WTC11 (cell line): Measurements from ENCODE around the gene COL5A1. TPM values are rescaled to one million over a fixed set of nuclear protein-coding genes. Genes with fewer than 3 reads are reported as not detected.

Experiments
- ATAC-seq: fragments of 200-7000 bp; cut with Tn5 transposase; 2 replicates; pipeline ENCODE4 v1.10.0; 2021; ENCODE audit warnings: mild to moderate bottlenecking, moderate library complexity
- CTCF ChIA-PET: fragments of 300-600 bp; sonication (Branson Sonifier 250); formaldehyde crosslinking; loops from one replicate; lab custom pipeline; 2021; ENCODE audit warnings: antibody characterized with exemption; lab: Charles Lee
- POLR2A ChIA-PET: fragments of 350-600 bp; sonication (Branson Sonifier 250); formaldehyde crosslinking; loops from one replicate; lab custom pipeline; 2021; ENCODE audit warnings: antibody characterized with exemption; lab: Charles Lee
- DNase-seq: peaks from one replicate; pipeline ENCODE4 v3.0.0; 2021; ENCODE audit warnings: low spot score
- H3K27ac Mint-ChIP-seq: 2 replicates; pipeline ENCODE4 v1.8.0; 2021; ENCODE audit warnings: mixed read lengths
- H3K27me3 Mint-ChIP-seq: 2 replicates; pipeline ENCODE4 v1.8.0; 2021; ENCODE audit warnings: low read depth, mild to moderate bottlenecking, moderate library complexity, mixed read lengths
- H3K36me3 Mint-ChIP-seq: 2 replicates; pipeline ENCODE4 v1.8.0; 2021; ENCODE audit warnings: mixed read lengths
- H3K4me1 Mint-ChIP-seq: 2 replicates; pipeline ENCODE4 v1.8.0; 2022; ENCODE audit warnings: mixed read lengths
- H3K4me3 Mint-ChIP-seq: 2 replicates; pipeline ENCODE4 v1.8.0; 2021; ENCODE audit warnings: mild to moderate bottlenecking, moderate library complexity, mixed read lengths
- H3K9me3 Mint-ChIP-seq: 2 replicates; pipeline ENCODE4 v1.8.0; 2021; ENCODE audit warnings: mixed read lengths
- CREB1 ChIP-seq: sonication (generic); formaldehyde crosslinking; IDR thresholded peaks from 2 replicates; pipeline ENCODE4 v1.8.0; 2023; ENCODE audit warnings: mild to moderate bottlenecking, missing genetic modification reagents
- FOXP1 ChIP-seq: sonication (generic); formaldehyde crosslinking; IDR thresholded peaks from 2 replicates; pipeline ENCODE4 v1.8.0; 2022; ENCODE audit warnings: missing genetic modification reagents, mild to moderate bottlenecking, moderate library complexity, borderline replicate concordance
- MXD4 ChIP-seq: fragments of 250-450 bp; sonication (Bioruptor Pico); IDR thresholded peaks from 2 replicates; pipeline ENCODE4 v1.8.0; 2021; ENCODE audit warnings: mild to moderate bottlenecking, moderate library complexity, borderline replicate concordance
- NFATC4 ChIP-seq: fragments of 250-450 bp; sonication (Bioruptor Pico); IDR thresholded peaks from 2 replicates; pipeline ENCODE4 v1.9.0; 2021; ENCODE audit warnings: mild to moderate bottlenecking
- PRRX2 ChIP-seq: fragments of 250-450 bp; sonication (Bioruptor Pico); IDR thresholded peaks from 2 replicates; pipeline ENCODE4 v1.8.0; 2021; ENCODE audit warnings: mild to moderate bottlenecking
- SMAD4 ChIP-seq: sonication (generic); formaldehyde crosslinking; IDR thresholded peaks from 2 replicates; pipeline ENCODE4 v1.8.0; 2022; ENCODE audit warnings: mild to moderate bottlenecking, missing genetic modification reagents
- TCF7 ChIP-seq: sonication (generic); formaldehyde crosslinking; IDR thresholded peaks from 2 replicates; pipeline ENCODE4 v1.8.0; 2022; ENCODE audit warnings: mild to moderate bottlenecking, low read depth, missing genetic modification reagents, moderate library complexity
- TEAD4 ChIP-seq: sonication (generic); formaldehyde crosslinking; IDR thresholded peaks from 2 replicates; pipeline ENCODE4 v1.8.0; 2022; ENCODE audit warnings: mild to moderate bottlenecking, missing genetic modification reagents
- USF2 ChIP-seq: sonication (generic); formaldehyde crosslinking; IDR thresholded peaks from 2 replicates; pipeline ENCODE4 v1.8.1; 2023; ENCODE audit warnings: mild to moderate bottlenecking, missing genetic modification reagents, moderate library complexity
- ZNF121 ChIP-seq: sonication (generic); formaldehyde crosslinking; IDR thresholded peaks from 2 replicates; pipeline ENCODE4 v1.8.0; 2023; ENCODE audit warnings: missing genetic modification reagents
- ZNF138 ChIP-seq: sonication (generic); formaldehyde crosslinking; conservative IDR thresholded peaks from 2 replicates; pipeline ENCODE4 v1.8.1; 2022; ENCODE audit warnings: mild to moderate bottlenecking, moderate library complexity, missing genetic modification reagents
- ZNF263 ChIP-seq: sonication (generic); formaldehyde crosslinking; IDR thresholded peaks from 2 replicates; pipeline ENCODE4 v1.8.1; 2022; ENCODE audit warnings: low read depth, mild to moderate bottlenecking, moderate library complexity, missing genetic modification reagents
- total RNA-seq: library from RNA; stranded (reverse); gene quantifications from 3 replicates; pipeline ENCODE4 v1.2.3, GENCODE V29; 2021
- TF ChIP-seq, protein P1 (sequence below): sonication (generic); formaldehyde crosslinking; IDR thresholded peaks from 2 replicates; pipeline ENCODE4 v1.8.1; 2022; ENCODE audit warnings: low read depth, mild to moderate bottlenecking, moderate library complexity, missing genetic modification reagents, borderline replicate concordance
- TF ChIP-seq, protein P2 (sequence below): sonication (generic); formaldehyde crosslinking; IDR thresholded peaks from 2 replicates; pipeline ENCODE4 v1.8.1; 2023; ENCODE audit warnings: mild to moderate bottlenecking, moderate library complexity, missing genetic modification reagents
- TF ChIP-seq, protein P3 (sequence below): sonication (generic); formaldehyde crosslinking; IDR thresholded peaks from 2 replicates; pipeline ENCODE4 v1.8.0; 2023; ENCODE audit warnings: mild to moderate bottlenecking, missing genetic modification reagents
- TF ChIP-seq, protein P4 (sequence below): sonication (generic); formaldehyde crosslinking; IDR thresholded peaks from 2 replicates; pipeline ENCODE4 v1.8.0; 2022; ENCODE audit warnings: mild to moderate bottlenecking, missing genetic modification reagents
- TF ChIP-seq, protein P5 (sequence below): sonication (generic); formaldehyde crosslinking; conservative IDR thresholded peaks from 2 replicates; pipeline ENCODE4 v1.8.1; 2023; ENCODE audit warnings: mild to moderate bottlenecking, low read depth, missing genetic modification reagents, moderate library complexity

COL5A1 gene
- total RNA-seq, 1 experiment from 2014 or later, result 13.5 TPM

GRCh38 chr9:134679616-134680392 lies 38.2 kb downstream of the COL5A1 start:
- CTCF ChIA-PET, result interaction anchor here (1.0 to 1.2 kb wide), 2 partner anchors 9 to 10 kb away, joined by 3 to 5 read pairs; no protein-coding TSS in a partner anchor
- TF ChIP-seq FOXP1 (CRISPR knock-in tag) (no peak), CREB1 (CRISPR knock-in tag) (no peak), ZNF121 (no peak), TEAD4 (no peak), SMAD4 (CRISPR knock-in tag) (no peak), TCF7 (CRISPR knock-in tag) (no peak), USF2 (CRISPR knock-in tag) (no peak), MXD4 (CRISPR knock-in tag) (no peak), NFATC4 (CRISPR knock-in tag) (no peak), ZNF138 (CRISPR knock-in tag) (no peak), ZNF263 (CRISPR knock-in tag) (no peak), PRRX2 (no peak)
- TF ChIP-seq, protein P1, sequence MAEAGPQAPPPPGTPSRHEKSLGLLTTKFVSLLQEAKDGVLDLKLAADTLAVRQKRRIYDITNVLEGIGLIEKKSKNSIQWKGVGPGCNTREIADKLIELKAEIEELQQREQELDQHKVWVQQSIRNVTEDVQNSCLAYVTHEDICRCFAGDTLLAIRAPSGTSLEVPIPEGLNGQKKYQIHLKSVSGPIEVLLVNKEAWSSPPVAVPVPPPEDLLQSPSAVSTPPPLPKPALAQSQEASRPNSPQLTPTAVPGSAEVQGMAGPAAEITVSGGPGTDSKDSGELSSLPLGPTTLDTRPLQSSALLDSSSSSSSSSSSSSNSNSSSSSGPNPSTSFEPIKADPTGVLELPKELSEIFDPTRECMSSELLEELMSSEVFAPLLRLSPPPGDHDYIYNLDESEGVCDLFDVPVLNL, result no peak
- TF ChIP-seq, protein P2, sequence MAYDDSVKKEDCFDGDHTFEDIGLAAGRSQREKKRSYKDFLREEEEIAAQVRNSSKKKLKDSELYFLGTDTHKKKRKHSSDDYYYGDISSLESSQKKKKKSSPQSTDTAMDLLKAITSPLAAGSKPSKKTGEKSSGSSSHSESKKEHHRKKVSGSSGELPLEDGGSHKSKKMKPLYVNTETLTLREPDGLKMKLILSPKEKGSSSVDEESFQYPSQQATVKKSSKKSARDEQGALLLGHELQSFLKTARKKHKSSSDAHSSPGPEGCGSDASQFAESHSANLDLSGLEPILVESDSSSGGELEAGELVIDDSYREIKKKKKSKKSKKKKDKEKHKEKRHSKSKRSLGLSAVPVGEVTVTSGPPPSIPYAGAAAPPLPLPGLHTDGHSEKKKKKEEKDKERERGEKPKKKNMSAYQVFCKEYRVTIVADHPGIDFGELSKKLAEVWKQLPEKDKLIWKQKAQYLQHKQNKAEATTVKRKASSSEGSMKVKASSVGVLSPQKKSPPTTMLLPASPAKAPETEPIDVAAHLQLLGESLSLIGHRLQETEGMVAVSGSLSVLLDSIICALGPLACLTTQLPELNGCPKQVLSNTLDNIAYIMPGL (CRISPR knock-in tag), result no peak
- TF ChIP-seq, protein P3, sequence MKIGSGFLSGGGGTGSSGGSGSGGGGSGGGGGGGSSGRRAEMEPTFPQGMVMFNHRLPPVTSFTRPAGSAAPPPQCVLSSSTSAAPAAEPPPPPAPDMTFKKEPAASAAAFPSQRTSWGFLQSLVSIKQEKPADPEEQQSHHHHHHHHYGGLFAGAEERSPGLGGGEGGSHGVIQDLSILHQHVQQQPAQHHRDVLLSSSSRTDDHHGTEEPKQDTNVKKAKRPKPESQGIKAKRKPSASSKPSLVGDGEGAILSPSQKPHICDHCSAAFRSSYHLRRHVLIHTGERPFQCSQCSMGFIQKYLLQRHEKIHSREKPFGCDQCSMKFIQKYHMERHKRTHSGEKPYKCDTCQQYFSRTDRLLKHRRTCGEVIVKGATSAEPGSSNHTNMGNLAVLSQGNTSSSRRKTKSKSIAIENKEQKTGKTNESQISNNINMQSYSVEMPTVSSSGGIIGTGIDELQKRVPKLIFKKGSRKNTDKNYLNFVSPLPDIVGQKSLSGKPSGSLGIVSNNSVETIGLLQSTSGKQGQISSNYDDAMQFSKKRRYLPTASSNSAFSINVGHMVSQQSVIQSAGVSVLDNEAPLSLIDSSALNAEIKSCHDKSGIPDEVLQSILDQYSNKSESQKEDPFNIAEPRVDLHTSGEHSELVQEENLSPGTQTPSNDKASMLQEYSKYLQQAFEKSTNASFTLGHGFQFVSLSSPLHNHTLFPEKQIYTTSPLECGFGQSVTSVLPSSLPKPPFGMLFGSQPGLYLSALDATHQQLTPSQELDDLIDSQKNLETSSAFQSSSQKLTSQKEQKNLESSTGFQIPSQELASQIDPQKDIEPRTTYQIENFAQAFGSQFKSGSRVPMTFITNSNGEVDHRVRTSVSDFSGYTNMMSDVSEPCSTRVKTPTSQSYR, result no peak
- TF ChIP-seq, protein P4, sequence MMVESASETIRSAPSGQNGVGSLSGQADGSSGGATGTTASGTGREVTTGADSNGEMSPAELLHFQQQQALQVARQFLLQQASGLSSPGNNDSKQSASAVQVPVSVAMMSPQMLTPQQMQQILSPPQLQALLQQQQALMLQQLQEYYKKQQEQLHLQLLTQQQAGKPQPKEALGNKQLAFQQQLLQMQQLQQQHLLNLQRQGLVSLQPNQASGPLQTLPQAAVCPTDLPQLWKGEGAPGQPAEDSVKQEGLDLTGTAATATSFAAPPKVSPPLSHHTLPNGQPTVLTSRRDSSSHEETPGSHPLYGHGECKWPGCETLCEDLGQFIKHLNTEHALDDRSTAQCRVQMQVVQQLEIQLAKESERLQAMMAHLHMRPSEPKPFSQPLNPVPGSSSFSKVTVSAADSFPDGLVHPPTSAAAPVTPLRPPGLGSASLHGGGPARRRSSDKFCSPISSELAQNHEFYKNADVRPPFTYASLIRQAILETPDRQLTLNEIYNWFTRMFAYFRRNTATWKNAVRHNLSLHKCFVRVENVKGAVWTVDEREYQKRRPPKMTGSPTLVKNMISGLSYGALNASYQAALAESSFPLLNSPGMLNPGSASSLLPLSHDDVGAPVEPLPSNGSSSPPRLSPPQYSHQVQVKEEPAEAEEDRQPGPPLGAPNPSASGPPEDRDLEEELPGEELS (CRISPR knock-in tag), result no peak
- TF ChIP-seq, protein P5, sequence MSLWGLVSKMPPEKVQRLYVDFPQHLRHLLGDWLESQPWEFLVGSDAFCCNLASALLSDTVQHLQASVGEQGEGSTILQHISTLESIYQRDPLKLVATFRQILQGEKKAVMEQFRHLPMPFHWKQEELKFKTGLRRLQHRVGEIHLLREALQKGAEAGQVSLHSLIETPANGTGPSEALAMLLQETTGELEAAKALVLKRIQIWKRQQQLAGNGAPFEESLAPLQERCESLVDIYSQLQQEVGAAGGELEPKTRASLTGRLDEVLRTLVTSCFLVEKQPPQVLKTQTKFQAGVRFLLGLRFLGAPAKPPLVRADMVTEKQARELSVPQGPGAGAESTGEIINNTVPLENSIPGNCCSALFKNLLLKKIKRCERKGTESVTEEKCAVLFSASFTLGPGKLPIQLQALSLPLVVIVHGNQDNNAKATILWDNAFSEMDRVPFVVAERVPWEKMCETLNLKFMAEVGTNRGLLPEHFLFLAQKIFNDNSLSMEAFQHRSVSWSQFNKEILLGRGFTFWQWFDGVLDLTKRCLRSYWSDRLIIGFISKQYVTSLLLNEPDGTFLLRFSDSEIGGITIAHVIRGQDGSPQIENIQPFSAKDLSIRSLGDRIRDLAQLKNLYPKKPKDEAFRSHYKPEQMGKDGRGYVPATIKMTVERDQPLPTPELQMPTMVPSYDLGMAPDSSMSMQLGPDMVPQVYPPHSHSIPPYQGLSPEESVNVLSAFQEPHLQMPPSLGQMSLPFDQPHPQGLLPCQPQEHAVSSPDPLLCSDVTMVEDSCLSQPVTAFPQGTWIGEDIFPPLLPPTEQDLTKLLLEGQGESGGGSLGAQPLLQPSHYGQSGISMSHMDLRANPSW, result no peak

More at GRCh38 chr9:134679616-134680392, 38.2 kb downstream of the COL5A1 start:
- no peak for DNase-seq
- POLR2A ChIA-PET, result no interaction called here
- Mint-ChIP-seq H3K4me1 (0 out of 2 replicates have a peak, but pooled peaks cover 5% of the 10 kb centered on the region), H3K36me3 (no peaks in the 10 kb centered on the region), H3K9me3 (peaks cover 3% of the 10 kb centered on the region; the same call in 1 of the 2 replicates), H3K27ac (no peak overlapping the region), H3K4me3 (no peak overlapping the region), H3K27me3 (no peaks in the 10 kb centered on the region)
- ATAC-seq, result no peak
